Measurements from ENCODE around the gene ICA1.

- TF ChIP-seq CTCF (conservative IDR thresholded peaks at IDR 0.05; ENCODE audit: low read length) (no peak), EZH2phosphoT487 (IDR thresholded peaks at IDR 0.05; ENCODE audit: borderline replicate concordance) (no peak)
Observed at GRCh38 chr7:8105449-8106095, 156.4 kb downstream of the ICA1 start.
